Right lobe of liver (tissue), 4 donors: ENCODE measurements around the gene EPB41L1.

Experiments
- POLR2A ChIP-seq: fragments of 450-650 bp; IDR thresholded peaks from one replicate; pipeline ENCODE4 v1.6.1; 2017; ENCODE audit warnings: antibody characterized with exemption, mild to moderate bottlenecking
- TF ChIP-seq, protein P1 (sequence below), 4 donors: fragments of 200-600 bp in 3 of 4; fragments of 450-650 bp in 1 of 4; IDR thresholded peaks; one replicate each; pipeline versions ENCODE4 v1.5.1 to v1.8.0; 2016 to 2022; ENCODE audit warnings: antibody characterized with exemption in 4 of 4, mild to moderate bottlenecking in 2 of 4
- donor health status: DM: no; HTN: no; CAD: no.
- donor health status: DM: no; HTN: no; CAD: no.
- donor health status: DM: no; HTN: yes; CAD: no.

DNA sequence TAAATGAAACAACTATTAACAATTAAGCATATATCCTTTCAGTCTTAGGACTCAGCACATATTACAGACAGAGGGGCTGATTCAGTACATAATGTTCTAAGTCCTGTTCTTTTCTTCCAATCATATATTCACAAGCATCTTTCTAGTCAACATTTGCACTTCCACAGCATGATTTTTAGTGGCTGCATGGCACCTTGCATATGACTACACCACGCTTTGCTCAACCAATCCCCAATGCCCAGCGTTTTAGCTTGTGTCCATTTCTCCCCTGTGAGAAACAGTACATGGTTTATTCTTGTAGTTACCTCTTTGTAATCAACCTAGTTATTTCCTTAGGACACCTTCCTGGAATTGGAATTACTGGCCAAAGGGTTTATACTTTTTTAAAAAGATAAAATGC, 115.0 kb downstream of the EPB41L1 start:
- TF ChIP-seq, protein P1, sequence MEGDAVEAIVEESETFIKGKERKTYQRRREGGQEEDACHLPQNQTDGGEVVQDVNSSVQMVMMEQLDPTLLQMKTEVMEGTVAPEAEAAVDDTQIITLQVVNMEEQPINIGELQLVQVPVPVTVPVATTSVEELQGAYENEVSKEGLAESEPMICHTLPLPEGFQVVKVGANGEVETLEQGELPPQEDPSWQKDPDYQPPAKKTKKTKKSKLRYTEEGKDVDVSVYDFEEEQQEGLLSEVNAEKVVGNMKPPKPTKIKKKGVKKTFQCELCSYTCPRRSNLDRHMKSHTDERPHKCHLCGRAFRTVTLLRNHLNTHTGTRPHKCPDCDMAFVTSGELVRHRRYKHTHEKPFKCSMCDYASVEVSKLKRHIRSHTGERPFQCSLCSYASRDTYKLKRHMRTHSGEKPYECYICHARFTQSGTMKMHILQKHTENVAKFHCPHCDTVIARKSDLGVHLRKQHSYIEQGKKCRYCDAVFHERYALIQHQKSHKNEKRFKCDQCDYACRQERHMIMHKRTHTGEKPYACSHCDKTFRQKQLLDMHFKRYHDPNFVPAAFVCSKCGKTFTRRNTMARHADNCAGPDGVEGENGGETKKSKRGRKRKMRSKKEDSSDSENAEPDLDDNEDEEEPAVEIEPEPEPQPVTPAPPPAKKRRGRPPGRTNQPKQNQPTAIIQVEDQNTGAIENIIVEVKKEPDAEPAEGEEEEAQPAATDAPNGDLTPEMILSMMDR (IDR thresholded peaks at IDR 0.05): no peak
- TF ChIP-seq POLR2A: no peak
